Small intestine (tissue), 7 donors: ENCODE data around the gene MSANTD7. TPM values are rescaled to one million over a fixed set of nuclear protein-coding genes. Genes with fewer than 3 reads are reported as not detected.
A peak's percentile ranks its signal among the peaks of the same experiment; 100 is the strongest.

Source experiments
- DNase-seq, 2 donors: peaks; one replicate each; pipeline versions ENCODE4 v3.0.0 to v3.0.0-alpha.2; 2013
- FAIRE-seq: peaks from 2 replicates; lab custom pipeline; 2012; peaks lifted over from hg19 to GRCh38; lab: Jason Lieb, UNC
- H3K27ac ChIP-seq, 3 donors: one replicate each; pipeline ENCODE4 v1.5.1; 2013; ENCODE audit warnings: low read length in 2 of 3, mild to moderate bottlenecking in 2 of 3, control low read depth in 1 of 3, inconsistent platforms in 1 of 3, low read depth in 1 of 3, moderate library complexity in 1 of 3
- H3K27me3 ChIP-seq, 3 donors: one replicate each; pipeline ENCODE4 v1.6.1; 2013; ENCODE audit warnings: low read length in 3 of 3, inconsistent platforms in 1 of 3; ENCODE audit not compliant: control insufficient read depth in 3 of 3, insufficient read depth in 3 of 3
- H3K36me3 ChIP-seq, 3 donors: one replicate each; pipeline ENCODE4 v1.6.1; 2013; ENCODE audit warnings: low read length in 3 of 3, inconsistent platforms in 1 of 3, low read depth in 1 of 3, mild to moderate bottlenecking in 1 of 3, moderate library complexity in 1 of 3; ENCODE audit not compliant: control insufficient read depth in 3 of 3, insufficient read depth in 2 of 3
- H3K4me1 ChIP-seq, 3 donors: one replicate each; pipeline ENCODE4 v1.6.1; 2013; ENCODE audit warnings: low read length in 2 of 3, inconsistent platforms in 1 of 3, low read depth in 1 of 3, mild to moderate bottlenecking in 1 of 3, moderate library complexity in 1 of 3; ENCODE audit not compliant: control insufficient read depth in 3 of 3, insufficient read depth in 2 of 3
- H3K4me3 ChIP-seq, 3 donors: one replicate each; pipeline ENCODE4 v1.5.1; 2013; ENCODE audit warnings: low read length in 3 of 3, control low read depth in 1 of 3, inconsistent platforms in 1 of 3, low read depth in 1 of 3, mild to moderate bottlenecking in 1 of 3, moderate library complexity in 1 of 3
- H3K9me3 ChIP-seq, 2 donors: one replicate each; pipeline ENCODE4 v1.6.1; 2013; ENCODE audit warnings: low read depth in 1 of 2, low read length in 1 of 2; ENCODE audit not compliant: control insufficient read depth in 2 of 2, insufficient read depth in 1 of 2
- WGBS, 3 donors: extraction: QIAGEN DNeasy Blood & Tissue Kit; methylation state at CpG; one replicate each; pipeline ENCODE4 v1.1.7; 2013; 5-methylcytosine and 5-hydroxymethylcytosine counted together
- polyA plus RNA-seq, 4 donors: library from polyadenylated mRNA; stranded (reverse) in 3 of 4; unstranded in 1 of 4; fragments of 200-250 nt in 3 of 4; fragments of 120-200 nt in 1 of 4; gene quantifications; one replicate each; pipeline versions ENCODE4 v1.2.1 to v1.2.3, GENCODE V29; 2013
- donor health status: healthy with polysubstance abuse.
- donor health status: control.
- donor health status: control.
- donor health status: Bipolar disorder and iron deficiency.
- donor health status: healthy.

The MSANTD7 gene
- polyA plus RNA-seq, 4 donors = 3.0 to 14.0 (median 4.8) TPM

DNA sequence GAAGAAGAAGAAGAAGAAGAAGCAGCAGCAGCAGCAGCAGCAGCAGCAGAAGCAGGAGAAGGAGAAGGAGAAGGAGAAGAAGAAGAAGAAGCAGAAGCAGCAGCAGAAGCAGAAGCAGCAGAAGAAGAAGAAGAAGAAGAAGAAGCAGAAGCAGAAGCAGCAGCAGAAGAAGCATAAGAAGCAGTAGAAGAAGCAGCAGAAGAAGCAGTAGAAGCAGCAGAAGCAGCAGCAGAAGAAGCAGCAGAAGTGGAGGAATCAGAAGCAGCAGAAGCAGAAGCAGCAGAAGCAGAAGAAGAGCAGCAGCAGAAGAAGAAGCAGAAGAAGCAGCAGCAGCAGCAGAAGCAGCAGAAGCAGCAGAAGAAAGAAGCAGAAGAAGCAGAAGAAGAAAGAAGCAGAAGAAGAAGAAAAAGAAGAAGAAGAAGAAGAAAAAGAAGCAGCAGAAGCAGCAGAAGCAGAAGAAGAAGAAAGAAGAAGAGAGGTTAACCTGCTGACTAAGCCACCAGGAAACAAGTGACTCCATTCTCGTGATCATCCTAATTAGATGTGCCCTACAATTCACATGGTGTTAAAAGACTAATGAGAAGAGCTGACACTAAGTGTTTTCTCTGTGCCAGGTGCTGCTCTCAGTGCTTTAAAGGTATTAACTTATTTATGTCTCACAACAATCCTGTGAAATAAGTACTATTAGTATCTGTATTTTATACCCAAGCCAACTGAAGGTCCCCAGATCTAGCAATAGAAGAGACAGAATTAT lies 11.9 kb upstream of the MSANTD7 start:
- DNase-seq (no peak), FAIRE-seq (no peak)
- Histone ChIP-seq H3K4me1 (peaks cover 0 to 7% (median 3%) of the 10 kb centered on the region in 3 donors), H3K27me3 (no peaks in the 10 kb centered on the region), H3K27ac (no peak overlapping the region), H3K9me3 (no peaks in the 10 kb centered on the region), H3K4me3 (no peak overlapping the region), H3K36me3 (no peaks in the 10 kb centered on the region)
- WGBS, 3 donors = 31 to 55% (median 42%) methylated on average over 1 of the region's 1 CpG

DNA sequence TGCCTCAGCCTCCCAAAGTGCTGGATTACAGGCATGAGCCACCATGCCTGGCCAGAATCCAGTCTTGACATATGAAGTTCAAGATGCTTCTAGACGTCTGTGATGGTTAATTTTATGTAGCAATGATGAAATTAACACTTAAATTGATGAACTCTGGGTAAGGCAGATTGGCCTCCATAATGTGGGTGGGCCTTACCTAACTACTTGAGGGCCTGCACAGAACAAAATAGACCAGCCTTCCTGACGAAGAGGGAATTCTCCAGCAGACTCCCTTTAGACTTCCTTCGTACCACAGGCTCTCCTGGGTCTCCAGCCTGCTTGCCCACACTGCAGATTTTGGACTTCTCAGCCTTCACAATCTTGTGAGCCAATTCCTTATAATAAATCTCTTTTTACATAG lies 5.0 kb upstream of the MSANTD7 start:
- no peak for FAIRE-seq
- Histone ChIP-seq H3K4me3 (no peak overlapping the region), H3K4me1 (no peaks in the 10 kb centered on the region), H3K9me3 (no peaks in the 10 kb centered on the region), H3K27me3 (no peaks in the 10 kb centered on the region), H3K27ac (no peak overlapping the region), H3K36me3 (no peaks in the 10 kb centered on the region)
- no peak for DNase-seq
- WGBS, 3 donors = 76 to 81% (median 80%) methylated on average over 3 of the region's 3 CpGs

- H3K4me1 ChIP-seq = no peaks in the 10 kb centered on the region
- H3K9me3 ChIP-seq = no peaks in the 10 kb centered on the region
- WGBS, 3 donors = 92 to 99% (median 93%) methylated on average over 2 of the region's 2 CpGs
- no peaks in the 10 kb centered on the region for H3K36me3 ChIP-seq
- H3K27ac ChIP-seq = no peak overlapping the region
- DNase-seq = no peak
- no peak for FAIRE-seq
- H3K27me3 ChIP-seq = no peaks in the 10 kb centered on the region
- no peak overlapping the region for H3K4me3 ChIP-seq
These were observed 1.9 kb upstream of the MSANTD7 start for GRCh38 chr10:14836208-14836607.

- peak overlapping the region; percentile 92 to 95 (median 94) for H3K27ac ChIP-seq
- H3K9me3 ChIP-seq = no peaks in the 10 kb centered on the region
- no peak for DNase-seq
- 25 to 27% (median 27%) methylated on average over 14 of the region's 14 CpGs for WGBS, 3 donors
- no peaks in the 10 kb centered on the region for H3K27me3 ChIP-seq
- H3K4me3 ChIP-seq = peak overlapping the region; percentile 58 to 92 (median 75)
- FAIRE-seq = no peak
- H3K4me1 ChIP-seq = no peaks in the 10 kb centered on the region
- peaks cover 0 to 7% (median 1%) of the 10 kb centered on the region in 3 donors for H3K36me3 ChIP-seq
These were observed 926 bp upstream of the MSANTD7 start for GRCh38 chr10:14837003-14837756.

- peaks cover 5 to 19% (median 7%) of the 10 kb centered on the region in 3 donors for H3K36me3 ChIP-seq
- peak overlapping the region; percentile 92 to 98 (median 94) for H3K4me3 ChIP-seq
- H3K27ac ChIP-seq = peak overlapping the region; percentile 93 to 99 (median 95)
- WGBS, 3 donors = 0 to 1% (median 0%) methylated on average over 51 to 60 of the region's 60 CpGs
- no peaks in the 10 kb centered on the region for H3K4me1 ChIP-seq
- no peaks in the 10 kb centered on the region for H3K9me3 ChIP-seq
- no peaks in the 10 kb centered on the region for H3K27me3 ChIP-seq
- peak in 1 of 2 donors; percentile 73 for DNase-seq
- FAIRE-seq = no peak
These were observed 637 bp downstream of the MSANTD7 start for GRCh38 chr10:14838582-14839304.

GRCh38 chr10:14839305-14839695 lies 1.2 kb downstream of the MSANTD7 start:
- Histone ChIP-seq H3K4me1 (no peaks in the 10 kb centered on the region), H3K27me3 (no peaks in the 10 kb centered on the region), H3K9me3 (no peaks in the 10 kb centered on the region), H3K27ac (peak overlapping the region; percentile 93 to 99 (median 95)), H3K36me3 (peaks cover 7 to 19% (median 7%) of the 10 kb centered on the region in 3 donors), H3K4me3 (peak overlapping the region; percentile 92 to 98 (median 94))
- FAIRE-seq (no peak), DNase-seq (peak; percentile 28 to 43)
- 4 to 10% (median 8%) methylated on average over 14 of the region's 14 CpGs for WGBS, 3 donors

DNA sequence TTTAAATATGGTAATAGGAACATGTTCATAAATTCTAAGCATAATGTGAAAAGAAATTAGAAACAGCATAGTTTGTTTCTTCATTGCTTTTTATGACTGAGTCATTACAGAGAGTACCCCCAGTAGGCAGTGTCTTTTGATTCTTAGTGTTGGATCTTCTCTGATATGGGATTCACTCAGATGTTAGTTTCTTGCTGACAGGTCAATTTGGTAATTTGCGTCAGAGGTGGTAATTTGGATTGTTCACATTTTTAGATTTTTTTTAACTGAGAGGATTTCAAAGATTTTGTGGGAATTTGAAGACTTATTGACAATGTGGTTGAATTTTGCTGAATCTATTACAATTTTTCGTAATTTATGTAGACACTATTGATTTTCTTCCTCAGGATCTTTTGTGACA lies 2.1 kb downstream of the MSANTD7 start:
- no peak overlapping the region for H3K27ac ChIP-seq
- H3K9me3 ChIP-seq = no peaks in the 10 kb centered on the region
- no peak overlapping the region for H3K4me3 ChIP-seq
- WGBS, 3 donors = 95 to 97% (median 95%) methylated on average over 2 of the region's 2 CpGs
- DNase-seq = no peak
- peaks cover 7 to 19% (median 7%) of the 10 kb centered on the region in 3 donors for H3K36me3 ChIP-seq
- no peak for FAIRE-seq
- no peaks in the 10 kb centered on the region for H3K27me3 ChIP-seq
- H3K4me1 ChIP-seq = no peaks in the 10 kb centered on the region

GRCh38 chr10:14843327-14843988 lies 5.4 kb downstream of the MSANTD7 start:
- no peak for DNase-seq
- no peak overlapping the region for H3K27ac ChIP-seq
- H3K4me3 ChIP-seq = no peak overlapping the region
- H3K27me3 ChIP-seq = no peaks in the 10 kb centered on the region
- H3K4me1 ChIP-seq = no peaks in the 10 kb centered on the region
- FAIRE-seq = no peak
- H3K36me3 ChIP-seq = peaks cover 7 to 25% (median 7%) of the 10 kb centered on the region in 3 donors
- no peaks in the 10 kb centered on the region for H3K9me3 ChIP-seq
- 95 to 97% (median 96%) methylated on average over 15 of the region's 15 CpGs for WGBS, 3 donors
